Erythroblast (primary cell): ENCODE data around the gene IGFBP4.

Experiments used
- GATA1 ChIP-seq: IDR thresholded peaks from 2 replicates; pipeline ENCODE4 v1.6.1; 2011; ENCODE audit warnings: low read depth, mild to moderate bottlenecking, control low read depth, low read length, moderate library complexity
- POLR2A ChIP-seq: IDR thresholded peaks from 2 replicates; pipeline ENCODE4 v1.6.1; 2011; ENCODE audit warnings: mild to moderate bottlenecking, low read length

DNA sequence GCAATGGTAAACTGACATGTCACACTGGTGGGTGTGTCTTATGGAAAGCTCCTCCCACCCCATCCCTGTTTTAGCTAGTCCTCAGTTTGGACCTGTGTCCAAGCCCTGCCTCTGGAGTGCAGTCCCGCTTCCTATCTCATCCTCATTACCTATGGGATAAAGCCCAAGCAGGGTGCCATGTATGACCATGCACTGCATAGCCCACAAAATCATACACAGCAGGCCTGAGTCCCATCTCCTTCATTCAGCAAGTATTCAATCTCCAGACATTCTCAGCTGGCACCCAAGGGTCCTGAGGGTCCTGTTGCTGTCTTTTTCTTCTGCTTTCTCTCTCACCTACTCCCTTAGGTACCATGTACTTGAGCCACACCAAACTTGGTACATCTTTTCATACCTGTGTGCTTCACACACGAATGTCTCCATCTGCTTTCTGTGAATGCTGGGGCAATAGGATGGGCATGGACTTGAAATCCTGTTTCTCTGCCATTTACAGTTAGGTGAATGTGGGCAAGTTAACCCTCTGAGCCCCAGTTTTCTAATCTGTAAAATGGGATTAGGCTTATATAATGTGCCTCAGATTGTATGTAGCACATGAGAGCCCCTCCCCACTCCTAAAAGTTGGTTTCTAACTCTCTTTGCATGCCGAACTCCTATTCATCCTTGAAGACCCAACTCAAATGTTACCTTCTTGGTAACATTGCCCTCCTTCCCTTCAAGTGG lies 29.6 kb downstream of the IGFBP4 start:
- TF ChIP-seq POLR2A (no peak), GATA1 (no peak)
